Activated CD4-positive, CD25-positive, alpha-beta regulatory T cell treated with anti-CD3 and anti-CD28 coated beads, Interleukin-2, amount 50 U/mL, for 72 hours (primary cell): ENCODE measurements around the gene AOPEP.
"Not testable (repeated sequence)": the region's sequence is repeated elsewhere in the genome, so short reads cannot be mapped to it uniquely, and the experiment has no call there.

Experiments used
- DNase-seq: peaks from one replicate; pipeline ENCODE4 v3.0.0; 2021

Gene AOPEP

GRCh38 chr9:94819161-94819687 lies 92.7 kb downstream of the AOPEP start:
- DNase-seq: no peak

GRCh38 chr9:94821098-94821887 lies 94.8 kb downstream of the AOPEP start:
- no peak for DNase-seq

GRCh38 chr9:94822273-94822672 lies 95.8 kb downstream of the AOPEP start:
- no peak for DNase-seq

- no peak for DNase-seq
Observed at GRCh38 chr9:94823710-94824109, 97.2 kb downstream of the AOPEP start.

- DNase-seq: no peak
Observed at GRCh38 chr9:94824411-94824810, 97.9 kb downstream of the AOPEP start.

- no peak for DNase-seq
Observed at GRCh38 chr9:94824913-94825610, 98.6 kb downstream of the AOPEP start.

GRCh38 chr9:94825611-94825958 lies 99.1 kb downstream of the AOPEP start:
- no peak for DNase-seq

- DNase-seq: no peak
Observed at GRCh38 chr9:94826044-94826443, 99.5 kb downstream of the AOPEP start.

GRCh38 chr9:94826644-94827410 lies 100.3 kb downstream of the AOPEP start:
- no peak for DNase-seq

GRCh38 chr9:94827584-94828304 lies 101.2 kb downstream of the AOPEP start:
- DNase-seq: no peak

- no peak for DNase-seq
Observed at GRCh38 chr9:94829380-94830070, 103.0 kb downstream of the AOPEP start.

- not testable (repeated sequence) for DNase-seq
Observed at GRCh38 chr9:94830071-94830604, 103.6 kb downstream of the AOPEP start.

GRCh38 chr9:94833802-94834201 lies 107.3 kb downstream of the AOPEP start:
- no peak for DNase-seq

- no peak for DNase-seq
Observed at GRCh38 chr9:94837404-94837803, 110.9 kb downstream of the AOPEP start.

GRCh38 chr9:94839398-94839797 lies 112.9 kb downstream of the AOPEP start:
- no peak for DNase-seq

GRCh38 chr9:94840738-94841137 lies 114.2 kb downstream of the AOPEP start:
- no peak for DNase-seq

GRCh38 chr9:94843134-94843533 lies 116.6 kb downstream of the AOPEP start:
- DNase-seq: no peak

GRCh38 chr9:94846739-94847138 lies 120.2 kb downstream of the AOPEP start:
- no peak for DNase-seq

GRCh38 chr9:94847486-94847885 lies 121.0 kb downstream of the AOPEP start:
- DNase-seq: no peak

GRCh38 chr9:94848791-94849190 lies 122.3 kb downstream of the AOPEP start:
- not testable (repeated sequence) for DNase-seq

- DNase-seq: no peak
Observed at GRCh38 chr9:94850540-94851434, 124.3 kb downstream of the AOPEP start.
